ENCODE measurements around the gene TRAPPC1.

DNA sequence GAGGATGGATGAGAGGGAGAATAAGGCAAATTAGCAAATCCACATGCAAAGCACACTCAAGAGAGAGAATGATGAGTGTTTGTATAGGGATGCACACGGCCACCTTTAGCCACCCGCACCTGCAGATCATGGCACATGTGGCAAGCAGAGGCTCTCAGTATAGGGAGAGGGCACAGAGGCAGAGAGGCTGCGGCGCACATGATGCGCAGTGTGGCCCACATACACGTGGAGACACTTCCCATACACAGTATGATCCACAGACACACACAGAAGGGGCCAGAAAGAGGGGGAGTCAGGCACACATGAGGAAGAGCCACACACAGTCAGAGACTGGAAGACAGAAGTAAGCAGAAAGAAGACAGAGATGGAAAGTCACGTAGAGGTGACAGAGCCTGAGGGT, 49.7 kb downstream of the TRAPPC1 start:
- TF ChIP-seq TAF1 (conservative IDR thresholded peaks at IDR 0.05) (no peak), CTCF (IDR thresholded peaks at IDR 0.05; ENCODE audit: low read depth, low read length, missing input control) (no peak), RAD21 (IDR thresholded peaks at IDR 0.05) (no peak)
